OCI-LY1 (cell line): Measurements from ENCODE around the gene ARHGEF6.

Experiments used
- H2AFZ ChIP-seq: fragments of 200-600 bp; sonication (generic), shearing (Covaris generic); 2 replicates; pipeline ENCODE4 v1.6.0; 2014; ENCODE audit warnings: antibody characterized with exemption, mild to moderate bottlenecking, low read length
- H3F3A ChIP-seq: fragments of 200-600 bp; sonication (generic), shearing (Covaris generic); 2 replicates; pipeline ENCODE4 v1.6.0; 2014; ENCODE audit warnings: mild to moderate bottlenecking, antibody characterized with exemption, low read length, moderate library complexity; ENCODE audit not compliant: insufficient read depth
- H3K27ac ChIP-seq: fragments of 200-600 bp; sonication (generic); 2 replicates; pipeline ENCODE4 v1.5.1; 2014; ENCODE audit warnings: low read length, mixed run types, mild to moderate bottlenecking, low read depth; ENCODE audit not compliant: poor library complexity, severe bottlenecking
- H3K27me3 ChIP-seq: fragments of 200-600 bp; sonication (generic); 2 replicates; pipeline ENCODE4 v1.6.0; 2014; ENCODE audit warnings: antibody characterized with exemption, mild to moderate bottlenecking, low read length, moderate library complexity; ENCODE audit not compliant: insufficient read depth
- H3K36me3 ChIP-seq: fragments of 200-600 bp; sonication (generic); 2 replicates; pipeline ENCODE4 v1.6.1; 2014; ENCODE audit warnings: mild to moderate bottlenecking, antibody characterized with exemption, low read length, moderate library complexity, mixed read lengths; ENCODE audit not compliant: insufficient read depth
- H3K4me1 ChIP-seq: fragments of 200-600 bp; sonication (generic); 2 replicates; pipeline ENCODE4 v1.5.1; 2014; ENCODE audit warnings: mild to moderate bottlenecking, low read length, moderate library complexity; ENCODE audit not compliant: insufficient read depth, severe bottlenecking
- H3K4me2 ChIP-seq: fragments of 200-600 bp; sonication (generic), shearing (Covaris generic); 2 replicates; pipeline ENCODE4 v1.6.1; 2014; ENCODE audit warnings: low read length
- H3K4me3 ChIP-seq: fragments of 200-600 bp; sonication (generic); 2 replicates; pipeline ENCODE4 v1.5.1; 2014; ENCODE audit warnings: low read length, low read depth, mild to moderate bottlenecking, mixed read lengths; ENCODE audit not compliant: poor library complexity, severe bottlenecking
- H3K79me2 ChIP-seq: fragments of 200-600 bp; shearing (Covaris generic); 2 replicates; pipeline ENCODE4 v1.6.1; 2016; ENCODE audit warnings: mixed run types, low read length, mixed read lengths; ENCODE audit not compliant: insufficient read depth
- H3K9ac ChIP-seq: fragments of 200-600 bp; sonication (generic), shearing (Covaris generic); 2 replicates; pipeline ENCODE4 v1.6.1; 2014; ENCODE audit warnings: mild to moderate bottlenecking, low read length, mixed read lengths
- H3K9me2 ChIP-seq: fragments of 200-600 bp; sonication (generic), shearing (Covaris generic); 2 replicates; pipeline ENCODE4 v1.6.1; 2014; ENCODE audit warnings: low read depth, mild to moderate bottlenecking, low read length, mixed read lengths
- H3K9me3 ChIP-seq: fragments of 200-600 bp; shearing (Covaris generic); 2 replicates; pipeline ENCODE4 v1.6.1; 2014; ENCODE audit warnings: low read length, mixed read lengths
- H4K20me1 ChIP-seq: fragments of 200-600 bp; sonication (generic), shearing (Covaris generic); 2 replicates; pipeline ENCODE4 v1.6.0; 2016; ENCODE audit warnings: mild to moderate bottlenecking, low read length; ENCODE audit not compliant: insufficient read depth
- CTCF ChIP-seq: fragments of 200-600 bp; sonication (generic), shearing (Covaris generic); IDR thresholded peaks from 2 replicates; pipeline ENCODE4 v1.5.1; 2017; ENCODE audit warnings: mild to moderate bottlenecking, antibody characterized with exemption, low read length, moderate library complexity, mixed read lengths
- EZH2 ChIP-seq: fragments of 200-600 bp; sonication (generic), shearing (Covaris generic); IDR thresholded peaks from 2 replicates; pipeline ENCODE4 v1.8.0; 2017; ENCODE audit warnings: borderline replicate concordance, mixed run types, mild to moderate bottlenecking, antibody characterized with exemption, low read length, moderate library complexity, mixed read lengths

ARHGEF6 gene

GRCh38 chrX:136656361-136656964, 124.3 kb downstream of the ARHGEF6 start:
- no peak overlapping the region for H3K9ac ChIP-seq
- H2AFZ ChIP-seq = no peak overlapping the region
- H3K9me3 ChIP-seq = no peaks in the 10 kb centered on the region
- H3F3A ChIP-seq = no peaks in the 10 kb centered on the region
- no peaks in the 10 kb centered on the region for H3K36me3 ChIP-seq
- H4K20me1 ChIP-seq = no peaks in the 10 kb centered on the region
- no peak overlapping the region for H3K4me3 ChIP-seq
- H3K27ac ChIP-seq = no peak overlapping the region
- no peaks in the 10 kb centered on the region for H3K4me1 ChIP-seq
- no peaks in the 10 kb centered on the region for H3K27me3 ChIP-seq
- no peak for TF ChIP-seq CTCF
- no peak for TF ChIP-seq EZH2
- no peak overlapping the region for H3K4me2 ChIP-seq
- no peaks in the 10 kb centered on the region for H3K79me2 ChIP-seq
- H3K9me2 ChIP-seq = no peaks in the 10 kb centered on the region

GRCh38 chrX:136652822-136653723, 127.7 kb downstream of the ARHGEF6 start:
- H4K20me1 ChIP-seq = no peaks in the 10 kb centered on the region
- H3K4me3 ChIP-seq = no peak overlapping the region
- H3K27me3 ChIP-seq = no peaks in the 10 kb centered on the region
- H3K4me2 ChIP-seq = no peak overlapping the region
- H2AFZ ChIP-seq = no peak overlapping the region
- no peaks in the 10 kb centered on the region for H3K4me1 ChIP-seq
- H3K79me2 ChIP-seq = no peaks in the 10 kb centered on the region
- no peak overlapping the region for H3K27ac ChIP-seq
- no peaks in the 10 kb centered on the region for H3F3A ChIP-seq
- H3K9me2 ChIP-seq = no peaks in the 10 kb centered on the region
- TF ChIP-seq EZH2 = no peak
- TF ChIP-seq CTCF = no peak
- no peaks in the 10 kb centered on the region for H3K36me3 ChIP-seq
- H3K9ac ChIP-seq = no peak overlapping the region
- no peaks in the 10 kb centered on the region for H3K9me3 ChIP-seq

- Histone ChIP-seq H3K9ac (no peak overlapping the region), H3K9me2 (no peaks in the 10 kb centered on the region), H3K9me3 (no peaks in the 10 kb centered on the region), H2AFZ (no peak overlapping the region), H3K27me3 (no peaks in the 10 kb centered on the region), H3K4me3 (no peak overlapping the region), H3K27ac (no peak overlapping the region), H3F3A (no peaks in the 10 kb centered on the region), H4K20me1 (no peaks in the 10 kb centered on the region), H3K79me2 (no peaks in the 10 kb centered on the region), H3K4me2 (no peak overlapping the region), H3K36me3 (no peaks in the 10 kb centered on the region), H3K4me1 (no peaks in the 10 kb centered on the region)
- no peak for TF ChIP-seq EZH2
- TF ChIP-seq CTCF = no peak
Observed at GRCh38 chrX:136650811-136651210, 129.9 kb downstream of the ARHGEF6 start.
